GM21825 (cell line): Measurements from ENCODE around the gene AGAP1.
"Not testable (repeated sequence)": the region's sequence is repeated elsewhere in the genome, so short reads cannot be mapped to it uniquely, and the experiment has no call there.

ENCODE experiments used
- ATAC-seq: cut with Tn5 transposase; IDR thresholded peaks from one replicate; pipeline ENCODE4 v1.9.1; 2021; ENCODE audit warnings: mild to moderate bottlenecking, moderate library complexity; ENCODE audit not compliant: unreplicated experiment

The AGAP1 gene

DNA sequence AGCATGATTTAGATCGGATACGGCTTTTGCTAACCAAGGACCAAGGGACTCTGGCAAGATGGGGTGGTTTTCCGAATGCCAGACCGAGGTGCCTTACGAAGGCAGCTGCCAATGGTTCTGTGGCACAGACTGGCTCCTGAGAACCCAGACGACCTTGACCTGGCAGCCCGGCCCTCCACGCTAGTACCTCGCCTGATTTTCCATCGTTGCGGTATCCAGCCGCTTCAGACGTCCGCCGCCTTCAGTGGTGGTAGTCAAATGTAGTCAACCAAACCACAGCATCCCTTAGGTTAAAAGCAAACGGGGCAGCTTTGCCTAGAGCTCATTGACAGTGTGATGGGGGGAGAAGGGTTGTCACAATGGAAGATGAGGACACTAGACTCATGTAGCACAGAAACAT, 631.7 kb downstream of the AGAP1 start:
- ATAC-seq: no peak

DNA sequence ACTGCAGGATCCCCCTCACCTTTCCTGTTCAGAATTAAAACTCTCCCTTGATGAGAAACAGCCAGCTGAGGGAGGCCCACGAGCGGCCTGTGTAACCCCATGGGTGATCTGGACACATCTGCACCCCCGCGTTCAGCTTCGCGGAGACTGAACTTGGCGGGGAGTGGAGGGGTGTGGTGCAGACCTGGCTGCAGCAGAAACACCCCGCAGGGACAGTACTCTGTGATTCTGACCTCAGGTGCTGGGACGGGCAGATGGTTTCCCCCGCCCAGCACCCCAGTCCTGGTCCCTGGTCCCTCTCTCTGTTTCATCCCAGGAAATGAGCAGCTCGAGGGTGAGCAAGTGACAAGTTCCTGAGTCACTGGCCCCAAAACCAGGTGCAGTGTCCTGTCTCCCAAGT, 633.2 kb downstream of the AGAP1 start:
- no peak for ATAC-seq

DNA sequence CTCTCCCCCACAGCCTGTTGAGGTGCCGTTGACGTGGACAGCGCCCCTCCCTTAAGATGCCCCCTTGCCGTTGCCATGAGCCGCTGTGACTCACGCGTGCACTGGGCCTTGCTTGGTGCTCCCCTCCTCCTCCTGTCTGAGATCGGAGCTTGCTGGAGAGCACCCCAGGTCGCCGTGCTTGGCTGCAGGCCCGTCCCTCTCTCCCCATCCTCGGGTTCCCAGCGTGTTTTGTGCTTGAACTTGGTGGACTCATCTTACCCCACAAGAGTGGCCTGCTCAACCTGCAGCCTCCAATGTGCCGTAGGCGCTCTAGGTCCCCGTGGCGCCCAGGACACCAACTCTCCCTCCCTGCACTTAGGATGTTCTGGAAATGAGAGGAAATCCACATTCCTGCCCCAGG, 634.5 kb downstream of the AGAP1 start:
- ATAC-seq: no peak

DNA sequence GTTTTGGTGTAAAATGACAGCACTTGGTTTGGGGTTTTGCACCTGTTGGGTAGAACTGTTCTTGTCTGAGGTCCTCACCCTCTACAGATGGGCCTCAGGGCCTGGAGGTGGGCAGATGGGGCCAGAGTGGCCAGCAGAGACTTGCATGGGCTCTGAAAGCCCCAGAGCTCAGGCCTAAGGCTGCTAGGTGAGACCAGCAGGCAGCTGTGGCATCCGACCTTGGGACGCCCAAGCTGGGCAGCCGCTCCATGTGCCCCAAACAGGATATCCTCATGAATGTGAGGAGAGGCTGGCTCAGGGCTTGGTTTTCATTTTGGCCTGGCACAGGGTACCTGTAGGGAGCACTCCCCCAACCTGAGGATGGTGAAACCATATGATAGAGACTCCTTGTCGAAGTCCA, 636.1 kb downstream of the AGAP1 start:
- ATAC-seq: no peak

DNA sequence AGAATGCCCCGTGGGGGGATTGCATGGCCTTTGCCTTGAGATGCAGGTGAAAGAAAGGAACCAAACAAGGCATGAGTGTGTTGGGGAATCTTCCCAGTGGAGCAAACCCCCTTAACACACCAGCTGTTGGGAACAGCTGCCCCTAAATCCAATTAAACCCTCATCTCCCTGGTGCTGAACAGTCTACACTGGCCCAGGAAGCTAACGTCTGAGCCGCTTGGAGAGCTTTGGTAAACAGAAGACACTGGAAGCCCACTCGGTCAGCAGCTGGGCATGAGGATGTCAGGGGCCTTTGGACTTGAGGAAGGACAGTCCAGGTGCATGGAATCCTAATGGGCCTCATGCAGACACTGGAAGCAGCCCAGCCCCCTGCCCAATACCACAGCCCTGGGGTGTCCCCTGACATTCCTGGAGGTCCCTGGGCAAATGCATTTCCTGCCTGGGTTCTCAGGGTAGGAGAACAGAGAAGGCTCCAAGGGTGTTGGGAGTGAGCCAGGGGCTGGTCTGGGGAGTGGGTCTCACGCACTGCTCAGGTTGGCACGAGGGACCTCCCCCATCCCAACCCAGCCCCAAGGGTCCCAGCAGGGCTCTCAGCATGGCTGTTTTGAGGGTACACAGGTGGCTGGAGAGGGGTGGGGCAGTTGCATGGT, 636.6 kb downstream of the AGAP1 start:
- no peak for ATAC-seq

DNA sequence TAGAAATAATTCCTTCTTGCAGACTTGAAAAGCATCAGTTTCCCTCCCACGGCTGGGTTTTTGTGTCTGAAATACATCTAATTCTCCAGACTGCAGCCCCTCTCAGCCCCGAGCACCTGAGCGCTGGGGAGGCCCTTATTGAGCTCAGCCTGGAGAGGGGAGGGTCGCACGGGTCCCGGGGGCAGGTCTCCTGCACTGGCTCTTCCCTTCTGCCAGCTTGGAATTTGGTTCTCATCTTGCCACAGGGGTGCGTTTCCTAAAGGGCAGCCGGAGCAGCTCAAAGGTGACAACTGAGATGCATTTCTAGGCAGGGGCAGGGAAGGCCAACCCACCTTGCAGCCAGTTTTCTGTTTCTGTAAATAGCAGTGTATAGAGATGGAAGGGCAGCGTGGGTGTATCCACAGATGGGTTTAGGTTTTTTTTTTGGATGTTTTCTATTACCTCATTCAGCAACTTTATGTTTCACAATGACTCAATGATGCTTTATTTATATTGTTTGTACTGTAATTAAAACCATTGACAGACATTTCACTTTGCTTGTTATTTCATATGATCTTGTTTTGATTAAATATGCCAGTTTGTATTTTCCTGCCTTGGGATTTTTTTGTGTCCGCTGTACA, 637.3 kb downstream of the AGAP1 start:
- no peak for ATAC-seq

DNA sequence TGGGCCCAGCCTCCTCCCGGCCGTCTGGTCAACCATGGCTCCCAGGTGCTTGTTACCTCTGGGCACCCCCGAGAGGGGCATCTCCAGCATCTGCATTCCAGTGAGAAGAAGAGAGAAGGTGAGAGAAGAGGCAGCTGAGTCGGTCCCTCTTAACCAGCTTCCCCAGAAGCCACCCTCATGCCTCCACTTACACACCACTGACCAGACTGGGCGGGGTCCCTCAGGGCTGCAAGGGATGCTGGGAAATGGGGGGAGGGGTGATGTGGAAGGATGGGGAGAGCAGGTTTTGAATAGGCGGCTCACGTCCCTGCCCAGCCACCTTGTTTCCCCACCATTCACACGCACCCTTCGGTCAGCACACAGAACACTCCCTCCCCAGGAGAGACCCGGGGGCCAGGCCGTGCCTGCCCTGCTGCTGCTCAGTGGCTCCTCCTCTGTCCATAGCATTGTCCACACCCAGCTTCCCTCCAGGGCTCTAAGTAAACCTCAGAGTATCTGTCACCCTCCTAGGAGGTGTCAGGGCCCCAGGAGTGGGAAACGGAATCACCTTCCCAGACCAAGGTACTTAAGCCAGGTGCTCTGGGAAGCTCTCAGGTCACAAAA, 639.7 kb downstream of the AGAP1 start:
- no peak for ATAC-seq

DNA sequence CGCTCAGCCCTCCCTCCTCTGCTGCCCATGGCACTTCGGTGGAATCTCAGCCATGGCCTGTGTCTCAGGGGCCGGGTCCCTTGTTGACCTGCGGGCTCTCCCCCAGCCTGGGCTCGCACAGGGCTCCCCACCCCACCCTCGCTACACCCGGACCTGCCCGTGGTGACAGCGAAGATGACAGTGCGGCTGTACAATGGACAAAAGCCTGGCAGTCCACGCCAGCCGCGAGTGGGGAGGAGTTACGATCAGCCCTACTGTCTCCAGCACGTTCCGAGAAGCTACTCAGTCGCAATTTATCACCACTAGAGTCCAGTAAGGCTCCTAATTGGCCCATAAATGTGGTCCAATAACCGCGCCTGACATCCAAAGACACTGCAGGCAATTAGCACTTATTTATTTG, 642.7 kb downstream of the AGAP1 start:
- ATAC-seq: no peak

DNA sequence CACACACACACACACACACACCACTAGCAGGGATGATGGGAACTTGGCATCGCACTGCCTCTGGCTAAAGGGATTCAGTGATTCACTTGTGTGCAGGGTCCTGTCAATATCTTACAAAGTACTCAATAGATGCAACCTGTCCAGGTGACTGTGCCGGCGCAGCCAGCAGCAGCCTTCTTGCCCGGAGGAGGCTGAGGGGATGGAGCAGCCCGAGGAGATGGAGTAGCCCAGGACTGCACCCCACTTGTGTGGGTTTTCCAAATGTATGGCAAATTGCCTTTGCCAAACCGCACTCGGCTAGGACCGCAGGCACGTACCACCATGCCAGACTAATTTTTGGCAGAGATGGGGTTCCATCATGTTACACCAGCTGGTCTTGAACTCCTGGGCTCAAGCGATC, 643.2 kb downstream of the AGAP1 start:
- no peak for ATAC-seq

DNA sequence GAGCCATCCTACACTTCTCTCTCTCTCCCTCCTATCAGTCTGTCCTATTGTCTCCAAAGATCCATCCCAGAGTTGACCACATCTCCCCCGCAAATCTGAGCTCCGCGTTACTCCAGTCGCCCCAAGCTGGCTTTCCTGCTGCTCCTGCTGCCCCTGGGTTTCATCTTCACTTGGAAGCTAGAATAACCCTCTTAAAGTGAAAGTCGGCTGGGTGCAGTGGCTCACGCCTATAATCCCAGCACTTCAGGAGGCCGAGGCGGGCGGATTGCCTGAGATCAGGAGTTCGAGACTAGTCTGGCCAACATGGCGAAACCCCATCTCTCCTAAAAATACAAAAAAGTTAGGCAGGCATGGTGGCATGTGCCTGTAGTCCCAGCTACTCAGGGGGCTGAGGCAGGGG, 647.8 kb downstream of the AGAP1 start:
- ATAC-seq: not testable (repeated sequence)

DNA sequence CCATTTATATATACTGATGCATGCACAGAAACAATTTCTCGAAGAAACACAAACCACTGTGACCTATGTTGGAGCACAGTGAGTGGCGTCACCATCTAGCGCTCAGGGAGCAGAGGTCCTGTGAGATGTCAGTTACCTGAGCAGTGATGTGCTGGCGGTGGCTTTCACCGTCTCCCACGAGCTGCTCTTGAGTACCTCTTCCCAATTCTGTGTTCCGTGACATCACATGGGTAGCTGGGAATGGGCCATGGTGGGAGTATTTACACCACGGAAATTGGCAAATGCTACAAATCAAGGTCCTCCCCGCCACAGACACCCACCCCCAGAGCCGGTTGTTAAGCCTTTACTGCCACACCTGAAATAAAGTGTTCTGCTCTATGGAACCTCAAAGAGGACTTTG, 650.0 kb downstream of the AGAP1 start:
- ATAC-seq: no peak

DNA sequence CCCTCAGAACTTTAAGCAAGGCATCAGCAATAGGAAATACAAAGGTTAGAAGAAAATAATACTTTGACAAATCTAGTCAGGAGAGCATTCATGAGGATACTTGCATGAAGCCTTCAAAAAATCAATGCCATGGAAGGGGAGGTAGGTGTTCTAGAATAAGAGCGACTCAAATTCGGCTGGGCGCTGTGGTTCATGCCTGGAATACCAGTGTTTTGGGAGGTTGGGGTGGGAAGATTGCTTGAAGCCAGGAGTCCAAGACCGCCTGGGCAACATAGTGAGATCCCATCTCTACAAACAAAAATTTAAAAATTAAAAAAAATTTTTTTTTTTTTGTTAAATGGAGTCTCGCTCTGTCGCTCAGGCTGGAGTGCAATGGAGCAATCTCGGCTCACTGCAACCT, 652.6 kb downstream of the AGAP1 start:
- no peak for ATAC-seq

DNA sequence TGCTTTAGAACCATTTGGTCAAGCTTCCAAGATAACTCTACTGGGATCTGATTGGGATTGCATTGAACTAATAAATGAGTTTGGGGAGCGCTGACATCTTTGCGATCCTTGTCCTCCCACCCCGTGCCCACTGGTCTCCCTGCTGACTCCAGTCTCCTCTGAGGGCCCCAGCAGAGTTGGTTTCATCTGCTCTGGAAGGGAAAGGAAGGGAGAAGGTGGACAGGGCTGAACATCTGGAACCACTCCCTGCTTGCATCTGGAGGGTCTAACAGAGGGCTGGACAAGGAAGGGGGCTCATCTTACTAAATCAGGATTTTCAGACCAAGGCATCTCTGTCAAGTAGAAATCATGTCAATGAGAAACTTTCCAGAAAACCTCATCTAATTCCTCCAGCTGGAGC, 661.6 kb downstream of the AGAP1 start:
- ATAC-seq: no peak

DNA sequence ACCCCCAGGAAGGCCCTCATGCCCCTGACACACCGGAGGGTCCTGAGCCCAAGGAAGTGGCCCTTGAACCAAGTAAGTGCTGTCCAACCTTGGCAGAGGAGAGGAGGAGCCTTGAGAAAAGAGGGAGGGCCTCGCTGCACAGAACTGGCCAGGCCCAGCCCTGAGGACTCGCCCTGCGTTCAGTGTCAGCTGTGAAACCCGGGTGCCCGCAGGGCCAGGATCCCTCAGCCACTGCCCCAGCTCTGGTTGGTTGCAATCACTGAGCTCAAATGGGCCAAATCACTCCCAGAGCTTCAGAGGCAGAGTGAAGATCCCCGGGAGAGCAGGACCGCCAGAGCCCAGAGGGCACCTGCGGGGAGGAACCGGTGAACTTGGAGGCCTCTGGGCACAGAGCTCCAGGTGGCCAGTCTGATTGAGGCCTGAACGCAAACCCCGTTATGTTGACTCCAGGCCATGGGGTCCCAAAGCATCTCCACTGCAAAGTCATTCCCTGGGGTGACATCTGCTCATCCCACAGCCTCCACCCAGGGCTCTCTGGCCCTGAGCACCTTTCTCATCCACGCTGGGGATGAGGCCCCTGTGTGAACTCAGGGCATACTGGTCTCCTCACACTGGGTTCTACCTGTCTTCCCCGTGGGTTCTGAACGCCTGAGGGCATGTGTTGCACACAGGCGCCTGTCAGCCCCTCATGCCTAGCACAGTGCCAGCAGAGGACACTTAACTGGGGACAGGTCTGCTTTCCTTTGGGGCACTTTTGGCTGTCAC, 662.4 kb downstream of the AGAP1 start:
- no peak for ATAC-seq

DNA sequence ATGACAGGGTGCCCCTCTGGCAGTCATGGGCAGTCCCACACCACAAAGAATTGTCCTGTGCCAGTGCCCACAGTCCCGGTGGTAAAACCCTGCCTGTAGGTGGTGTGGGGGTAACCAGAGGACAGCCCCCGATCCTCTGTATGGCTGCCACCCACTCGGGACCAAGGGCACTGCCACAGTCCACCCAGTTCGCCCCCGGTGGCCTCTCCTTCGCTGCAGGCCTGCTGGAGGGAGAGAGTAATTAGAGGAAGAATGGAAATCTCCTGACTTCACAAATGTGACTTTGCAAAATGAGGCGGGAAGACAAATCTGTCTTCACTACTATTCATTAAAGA, 663.0 kb downstream of the AGAP1 start:
- no peak for ATAC-seq

DNA sequence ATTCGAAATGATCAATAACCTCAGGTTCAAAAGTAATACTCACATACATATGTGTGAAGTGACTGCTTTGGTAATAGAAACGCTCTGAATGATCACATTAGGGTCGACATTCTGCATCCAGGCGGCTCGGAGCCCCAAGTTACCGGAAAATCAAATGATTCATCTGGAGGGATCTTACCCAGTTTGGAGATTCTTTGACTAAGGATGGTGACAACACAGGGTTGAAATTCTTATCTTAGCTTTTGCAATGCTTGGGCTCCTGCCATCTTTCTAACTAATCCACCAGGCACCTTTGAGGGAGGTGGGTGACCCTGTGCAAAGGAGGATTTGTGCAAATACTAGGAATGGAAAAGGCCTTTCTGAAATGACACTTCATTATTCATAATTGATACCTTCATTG, 663.5 kb downstream of the AGAP1 start:
- no peak for ATAC-seq

DNA sequence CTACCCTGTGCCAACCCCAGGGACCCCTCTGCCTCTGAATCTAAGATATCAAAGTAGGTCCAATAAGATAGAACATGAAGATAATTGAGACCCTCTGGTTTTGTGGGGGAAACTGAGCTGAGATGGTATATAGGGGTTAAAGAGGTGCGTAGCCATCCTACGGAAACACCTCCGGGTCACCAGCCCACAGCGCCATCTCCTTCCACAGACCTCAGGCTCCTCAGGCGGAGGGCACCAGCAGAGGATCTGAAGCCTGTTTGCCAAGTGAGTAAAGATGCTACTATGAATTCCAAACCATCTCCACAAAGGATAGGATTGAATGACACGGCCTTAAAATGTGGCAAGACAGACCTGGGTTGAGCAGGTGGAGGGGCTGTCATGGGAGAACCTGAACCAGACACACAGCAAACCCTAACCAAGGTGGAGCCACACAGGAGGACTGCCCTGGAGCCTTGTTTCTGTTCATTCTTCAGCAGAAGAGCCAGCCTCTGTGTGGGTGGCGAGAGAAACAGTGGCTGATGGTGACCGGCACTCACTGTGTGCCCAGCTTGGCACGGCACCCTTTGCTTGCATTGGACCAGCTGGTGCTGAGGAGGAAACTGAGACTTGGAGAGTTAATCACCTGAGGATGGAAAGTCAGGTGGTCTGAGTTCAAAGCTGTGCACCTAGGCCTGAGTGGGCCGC, 664.1 kb downstream of the AGAP1 start:
- no peak for ATAC-seq

DNA sequence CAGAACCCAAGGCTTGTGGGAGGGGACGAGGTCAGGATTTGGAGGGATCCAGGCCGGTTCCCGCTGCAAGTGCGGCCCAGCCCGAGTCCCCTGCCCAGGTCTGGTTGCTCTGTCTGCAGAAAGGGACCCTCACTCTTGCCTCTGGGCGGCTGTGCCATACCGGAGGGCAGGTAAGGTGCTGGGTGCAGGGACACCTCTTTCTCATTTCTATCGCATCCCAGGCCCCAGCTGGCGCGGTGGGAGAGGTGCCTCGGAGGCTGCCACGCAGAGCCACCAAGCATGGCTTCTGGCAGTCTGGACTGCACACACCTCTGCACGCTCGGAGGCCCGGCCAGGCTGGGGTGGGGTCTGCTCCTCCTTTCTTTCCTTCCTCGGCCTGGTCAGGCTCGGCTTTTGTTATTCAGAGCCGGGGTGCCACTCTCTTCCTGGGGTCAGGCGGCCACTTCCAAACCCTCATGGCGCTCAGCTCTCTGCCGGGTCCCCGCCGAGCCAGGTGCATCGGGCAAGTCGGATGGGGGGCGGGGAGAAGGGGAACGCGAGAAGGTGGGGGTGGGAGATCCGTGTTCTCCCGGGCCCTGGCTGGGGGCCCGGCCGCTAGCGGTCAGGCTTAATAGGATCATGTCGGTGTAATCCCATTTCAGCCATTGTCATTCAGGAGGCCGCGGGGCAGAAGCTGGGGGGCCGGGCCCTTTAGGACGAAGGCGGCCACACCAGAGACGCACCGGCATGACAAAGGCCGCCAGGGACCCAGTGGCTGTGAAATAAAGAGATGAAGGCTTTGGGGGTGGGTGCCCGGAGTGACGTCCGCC, 665.3 kb downstream of the AGAP1 start:
- no peak for ATAC-seq

DNA sequence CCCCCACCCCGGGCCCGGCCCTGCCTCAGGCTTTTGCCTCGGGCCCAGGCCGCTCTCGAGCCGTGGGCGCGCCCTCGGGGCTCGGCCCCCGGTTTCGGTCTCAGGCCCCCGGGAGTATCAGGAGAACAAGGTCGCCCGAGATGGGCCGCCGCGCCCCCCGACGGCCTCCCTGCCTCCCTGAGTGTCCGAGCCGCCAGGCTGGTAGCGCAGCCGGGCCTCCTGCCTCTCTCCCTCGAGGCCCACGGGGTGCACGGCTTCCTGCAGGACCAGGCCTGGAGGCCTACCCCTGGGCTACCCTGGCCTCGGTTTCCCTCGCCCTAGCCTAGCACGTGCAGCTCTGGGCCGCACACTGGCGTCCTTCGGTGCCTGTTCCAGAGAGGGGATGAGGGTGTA, 665.9 kb downstream of the AGAP1 start:
- ATAC-seq: no peak

DNA sequence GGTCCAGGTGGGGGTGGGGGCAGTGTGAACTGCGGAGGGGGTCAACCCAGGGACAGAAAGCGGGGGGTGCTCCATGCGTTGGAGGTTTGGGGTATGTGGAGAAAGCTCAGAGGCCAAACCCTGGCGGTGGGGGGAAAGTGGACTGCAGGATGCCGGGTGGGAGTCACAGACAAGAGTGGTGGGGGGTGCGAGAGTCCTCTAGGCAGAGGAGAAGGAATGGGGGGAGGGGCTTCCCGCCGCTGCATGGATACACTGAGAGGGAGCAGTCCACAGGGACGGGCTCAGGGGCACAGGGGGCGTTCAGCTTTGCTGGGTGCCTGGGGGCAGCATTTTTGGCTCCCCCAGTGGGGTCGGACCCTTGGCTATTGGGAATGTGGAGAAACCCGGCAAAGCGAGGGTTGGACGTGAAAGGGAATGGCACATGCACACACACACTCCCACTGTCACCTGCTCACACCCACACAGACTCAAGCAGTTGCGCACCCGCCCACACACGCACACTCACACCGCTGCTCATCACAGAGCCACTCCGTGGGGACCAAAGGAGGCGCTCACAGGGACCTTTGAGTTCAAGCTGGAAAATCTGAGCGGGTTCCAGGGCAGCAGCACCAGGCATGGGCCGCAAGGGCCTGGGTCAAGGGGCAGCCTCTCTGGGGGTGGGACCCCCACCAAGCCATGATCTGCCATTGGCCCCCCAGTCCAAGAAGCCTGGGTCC, 666.7 kb downstream of the AGAP1 start:
- ATAC-seq: no peak
